Astrocyte (in vitro differentiated cells and primary cell): Measurements from ENCODE around the gene WIZ. TPM values are rescaled to one million over a fixed set of nuclear protein-coding genes. Genes with fewer than 3 reads are reported as not detected.

Source experiments
- DNase-seq: peaks from one replicate; pipeline ENCODE4 v3.0.0-alpha.2; 2010; ENCODE audit warnings: low read depth
- FAIRE-seq: peaks from 2 replicates; lab custom pipeline; 2011; peaks lifted over from hg19 to GRCh38; lab: Jason Lieb, UNC
- H2AFZ ChIP-seq: 2 replicates; pipeline ENCODE4 v1.6.0; 2012; ENCODE audit warnings: low read depth, low read length, inconsistent platforms
- H3K27ac ChIP-seq: 2 replicates; pipeline ENCODE4 v1.5.1; 2011; ENCODE audit warnings: low read depth, low read length, inconsistent platforms
- H3K27me3 ChIP-seq: 2 replicates; pipeline ENCODE4 v1.6.0; 2011; ENCODE audit warnings: low read length, inconsistent platforms; ENCODE audit not compliant: insufficient read depth
- H3K36me3 ChIP-seq: 2 replicates; pipeline ENCODE4 v1.5.1; 2011; ENCODE audit warnings: low read length, inconsistent platforms; ENCODE audit not compliant: insufficient read depth
- H3K4me1 ChIP-seq: 2 replicates; pipeline ENCODE4 v1.5.1; 2011; ENCODE audit warnings: low read length, inconsistent platforms; ENCODE audit not compliant: insufficient read depth
- H3K4me2 ChIP-seq: 2 replicates; pipeline ENCODE4 v1.6.0; 2012; ENCODE audit warnings: low read length, inconsistent platforms
- H3K4me3 ChIP-seq: 2 replicates; pipeline ENCODE4 v1.5.1; 2011; ENCODE audit warnings: low read depth, mild to moderate bottlenecking, low read length, inconsistent platforms; ENCODE audit not compliant: insufficient read depth
- H3K79me2 ChIP-seq: 2 replicates; pipeline ENCODE4 v1.6.0; 2012; ENCODE audit warnings: mild to moderate bottlenecking, low read length, inconsistent platforms; ENCODE audit not compliant: insufficient read depth
- H3K9ac ChIP-seq: 2 replicates; pipeline ENCODE4 v1.6.0; 2012; ENCODE audit warnings: mild to moderate bottlenecking, low read length, inconsistent platforms
- H3K9me3 ChIP-seq: 2 replicates; pipeline ENCODE4 v1.5.1; 2012; ENCODE audit warnings: low read depth, mild to moderate bottlenecking, low read length, inconsistent platforms; ENCODE audit not compliant: insufficient read depth
- H4K20me1 ChIP-seq: 2 replicates; pipeline ENCODE4 v1.6.0; 2012; ENCODE audit warnings: low read length, inconsistent platforms; ENCODE audit not compliant: insufficient read depth
- H3K27ac Mint-ChIP-seq: one replicate; pipeline ENCODE4 v1.8.0; 2021; ENCODE audit warnings: mild to moderate bottlenecking, mixed read lengths; ENCODE audit not compliant: unreplicated experiment
- H3K27me3 Mint-ChIP-seq: one replicate; pipeline ENCODE4 v1.8.0; 2021; ENCODE audit warnings: low read depth, mixed read lengths; ENCODE audit not compliant: unreplicated experiment
- H3K36me3 Mint-ChIP-seq: one replicate; pipeline ENCODE4 v1.8.0; 2021; ENCODE audit warnings: low read depth, mixed read lengths; ENCODE audit not compliant: unreplicated experiment
- H3K4me1 Mint-ChIP-seq: one replicate; pipeline ENCODE4 v1.8.0; 2021; ENCODE audit warnings: low read depth, mixed read lengths; ENCODE audit not compliant: unreplicated experiment
- H3K4me3 Mint-ChIP-seq: one replicate; pipeline ENCODE4 v1.8.0; 2021; ENCODE audit warnings: mild to moderate bottlenecking, moderate library complexity, mixed read lengths; ENCODE audit not compliant: unreplicated experiment
- H3K9me3 Mint-ChIP-seq: one replicate; pipeline ENCODE4 v1.8.0; 2021; ENCODE audit warnings: mild to moderate bottlenecking, mixed read lengths; ENCODE audit not compliant: unreplicated experiment
- EZH2 ChIP-seq: IDR thresholded peaks from 2 replicates; pipeline ENCODE4 v1.6.1; 2012; ENCODE audit warnings: mild to moderate bottlenecking, low read length, inconsistent platforms; ENCODE audit not compliant: insufficient read depth
- total RNA-seq: library from RNA; stranded (reverse); gene quantifications from 2 replicates; pipeline ENCODE4 v1.2.1, GENCODE V29; 2021
- TF ChIP-seq, protein P1 (sequence below): IDR thresholded peaks from 2 replicates; pipeline ENCODE4 v1.5.1; 2011; ENCODE audit warnings: low read depth, mild to moderate bottlenecking, inconsistent platforms, low read length, moderate library complexity; ENCODE audit not compliant: insufficient read depth

The WIZ gene
- total RNA-seq, 1 donor from 2014 or later, result 43.8 TPM

DNA sequence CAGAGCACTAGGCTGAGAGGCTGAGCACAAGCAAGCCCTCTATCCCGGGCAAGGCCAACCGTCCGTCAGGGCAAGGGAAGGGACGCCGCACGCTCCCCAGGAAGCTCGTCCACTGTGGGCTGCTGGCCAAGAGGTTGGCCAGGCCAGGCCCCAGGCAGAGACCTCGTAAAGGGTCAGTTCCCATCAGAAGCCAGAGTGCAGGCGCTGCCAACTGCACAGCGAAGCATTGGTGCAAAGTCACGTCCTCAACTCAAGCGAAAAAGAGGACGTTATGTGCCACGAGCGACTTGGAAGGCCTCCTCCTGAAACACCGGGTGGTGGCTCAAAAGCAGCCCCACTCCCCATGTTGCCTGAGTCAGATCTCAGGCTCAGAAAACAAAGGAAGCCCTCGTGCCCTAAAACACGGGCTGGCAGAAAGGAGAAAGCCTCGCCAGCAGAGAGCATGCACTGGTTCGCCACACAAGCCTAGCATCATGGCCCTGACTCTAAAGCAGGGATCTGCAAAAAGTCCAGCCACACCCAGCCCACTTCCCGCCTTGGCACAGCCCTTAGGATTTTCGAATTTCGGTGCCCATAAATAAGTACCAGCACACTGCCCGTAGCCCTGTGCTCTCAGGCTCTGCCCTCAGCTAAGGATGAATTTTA lies 74.8 kb downstream of the WIZ start:
- peaks cover 81% of the 10 kb centered on the region for H4K20me1 ChIP-seq
- H3K79me2 ChIP-seq, result peaks cover 85% of the 10 kb centered on the region
- H3K27ac Mint-ChIP-seq, result peak overlapping the region; percentile 53
- H3K4me1 Mint-ChIP-seq, result peaks cover 17% of the 10 kb centered on the region
- no peak overlapping the region for H3K4me3 Mint-ChIP-seq
- peak overlapping the region; percentile 47 for H3K4me2 ChIP-seq
- H3K27ac ChIP-seq, result no peak overlapping the region
- TF ChIP-seq EZH2, result no peak
- TF ChIP-seq, protein P1, sequence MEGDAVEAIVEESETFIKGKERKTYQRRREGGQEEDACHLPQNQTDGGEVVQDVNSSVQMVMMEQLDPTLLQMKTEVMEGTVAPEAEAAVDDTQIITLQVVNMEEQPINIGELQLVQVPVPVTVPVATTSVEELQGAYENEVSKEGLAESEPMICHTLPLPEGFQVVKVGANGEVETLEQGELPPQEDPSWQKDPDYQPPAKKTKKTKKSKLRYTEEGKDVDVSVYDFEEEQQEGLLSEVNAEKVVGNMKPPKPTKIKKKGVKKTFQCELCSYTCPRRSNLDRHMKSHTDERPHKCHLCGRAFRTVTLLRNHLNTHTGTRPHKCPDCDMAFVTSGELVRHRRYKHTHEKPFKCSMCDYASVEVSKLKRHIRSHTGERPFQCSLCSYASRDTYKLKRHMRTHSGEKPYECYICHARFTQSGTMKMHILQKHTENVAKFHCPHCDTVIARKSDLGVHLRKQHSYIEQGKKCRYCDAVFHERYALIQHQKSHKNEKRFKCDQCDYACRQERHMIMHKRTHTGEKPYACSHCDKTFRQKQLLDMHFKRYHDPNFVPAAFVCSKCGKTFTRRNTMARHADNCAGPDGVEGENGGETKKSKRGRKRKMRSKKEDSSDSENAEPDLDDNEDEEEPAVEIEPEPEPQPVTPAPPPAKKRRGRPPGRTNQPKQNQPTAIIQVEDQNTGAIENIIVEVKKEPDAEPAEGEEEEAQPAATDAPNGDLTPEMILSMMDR, result no peak
- H3K36me3 ChIP-seq, result peaks cover 20% of the 10 kb centered on the region
- no peaks in the 10 kb centered on the region for H3K9me3 Mint-ChIP-seq
- no peak for DNase-seq
- H3K9me3 ChIP-seq, result no peaks in the 10 kb centered on the region
- peaks cover 20% of the 10 kb centered on the region for H3K4me1 ChIP-seq
- H3K9ac ChIP-seq, result peak overlapping the region; percentile 35
- no peak overlapping the region for H2AFZ ChIP-seq
- H3K4me3 ChIP-seq, result no peak overlapping the region
- FAIRE-seq, result no peak
- peaks cover 15% of the 10 kb centered on the region for H3K36me3 Mint-ChIP-seq
- no peaks in the 10 kb centered on the region for H3K27me3 ChIP-seq
- no peaks in the 10 kb centered on the region for H3K27me3 Mint-ChIP-seq

DNA sequence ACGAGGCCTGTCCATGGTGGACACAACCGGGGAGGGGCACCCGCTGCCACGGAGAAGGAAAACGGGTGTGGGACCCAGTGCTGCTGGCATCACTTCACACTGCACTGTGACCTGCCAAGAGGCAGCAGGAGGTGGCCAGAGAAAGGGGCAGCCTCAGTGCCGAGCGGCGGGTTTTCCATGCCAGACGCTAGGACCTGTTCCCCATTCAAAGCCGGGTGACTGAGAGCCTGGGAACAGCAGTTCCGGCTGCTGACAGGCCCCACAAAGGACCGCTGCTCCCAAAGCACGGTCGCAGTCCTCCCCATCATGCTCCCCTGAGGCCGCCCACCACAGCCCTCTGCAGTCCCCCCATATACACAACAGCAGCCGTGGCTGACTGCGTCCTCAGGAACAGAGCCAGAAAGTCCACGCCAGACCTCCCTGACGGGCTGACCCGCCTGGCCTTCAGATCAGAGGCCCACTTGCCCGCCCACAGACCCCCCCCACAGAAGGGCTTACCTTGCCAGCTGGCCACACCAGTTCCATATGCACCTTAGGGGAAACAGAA lies 75.6 kb downstream of the WIZ start:
- H3K4me3 ChIP-seq, result no peak overlapping the region
- no peak for TF ChIP-seq EZH2
- TF ChIP-seq, protein P1, result no peak
- no peaks in the 10 kb centered on the region for H3K9me3 ChIP-seq
- peak overlapping the region; percentile 47 for H3K4me2 ChIP-seq
- FAIRE-seq (no peak), DNase-seq (no peak)
- H2AFZ ChIP-seq, result no peak overlapping the region
- H3K9ac ChIP-seq, result peak overlapping the region; percentile 35
- no peak overlapping the region for H3K27ac Mint-ChIP-seq
- H4K20me1 ChIP-seq, result peaks cover 83% of the 10 kb centered on the region
- H3K27me3 ChIP-seq, result no peaks in the 10 kb centered on the region
- peaks cover 81% of the 10 kb centered on the region for H3K79me2 ChIP-seq
- no peaks in the 10 kb centered on the region for H3K27me3 Mint-ChIP-seq
- peaks cover 20% of the 10 kb centered on the region for H3K4me1 ChIP-seq
- no peak overlapping the region for H3K4me3 Mint-ChIP-seq
- no peaks in the 10 kb centered on the region for H3K9me3 Mint-ChIP-seq
- H3K4me1 Mint-ChIP-seq, result peaks cover 17% of the 10 kb centered on the region
- no peak overlapping the region for H3K27ac ChIP-seq
- H3K36me3 ChIP-seq, result peaks cover 22% of the 10 kb centered on the region
- peaks cover 15% of the 10 kb centered on the region for H3K36me3 Mint-ChIP-seq

DNA sequence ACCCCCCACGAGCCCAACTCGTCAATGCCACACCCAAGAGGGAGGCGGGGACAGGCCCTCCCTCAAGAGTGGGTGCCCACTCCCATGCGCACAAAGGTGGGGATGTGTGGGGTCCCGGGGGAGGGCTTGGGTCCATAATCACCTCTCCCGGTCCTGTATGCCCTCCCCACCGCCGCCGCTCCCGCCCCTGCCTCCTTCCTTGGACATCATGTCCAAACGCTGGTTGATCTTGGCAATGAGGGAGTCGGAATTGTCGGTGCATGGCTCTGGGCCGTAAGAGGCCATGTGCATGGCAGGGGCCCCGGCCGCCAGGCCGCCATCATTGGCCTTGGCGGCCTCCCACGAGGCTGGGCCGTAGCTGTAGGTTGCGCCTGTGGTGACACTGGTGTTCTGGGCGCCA lies 76.1 kb downstream of the WIZ start:
- H4K20me1 ChIP-seq, result peaks cover 81% of the 10 kb centered on the region
- DNase-seq, result no peak
- no peaks in the 10 kb centered on the region for H3K27me3 ChIP-seq
- Mint-ChIP-seq H3K9me3 (no peaks in the 10 kb centered on the region), H3K4me1 (peaks cover 17% of the 10 kb centered on the region), H3K4me3 (no peak overlapping the region), H3K36me3 (peaks cover 15% of the 10 kb centered on the region), H3K27me3 (no peaks in the 10 kb centered on the region), H3K27ac (no peak overlapping the region)
- H3K4me1 ChIP-seq, result peaks cover 20% of the 10 kb centered on the region
- FAIRE-seq, result no peak
- peaks cover 22% of the 10 kb centered on the region for H3K36me3 ChIP-seq
- H3K9ac ChIP-seq, result no peak overlapping the region
- peaks cover 75% of the 10 kb centered on the region for H3K79me2 ChIP-seq
- no peaks in the 10 kb centered on the region for H3K9me3 ChIP-seq
- H3K4me2 ChIP-seq, result no peak overlapping the region
- H2AFZ ChIP-seq, result no peak overlapping the region
- no peak for TF ChIP-seq EZH2
- TF ChIP-seq, protein P1, result no peak
- no peak overlapping the region for H3K4me3 ChIP-seq
- no peak overlapping the region for H3K27ac ChIP-seq
